ENCODE measurements around the gene SORBS1. TPM values are rescaled to one million over a fixed set of nuclear protein-coding genes. Genes with fewer than 3 reads are reported as not detected.

The SORBS1 gene
- total RNA-seq, 1 donor from 2014 or later = 221 TPM

GRCh38 chr10:95499482-95499989 lies 61.6 kb downstream of the SORBS1 start:
- TF ChIP-seq CTCF (IDR thresholded peaks at IDR 0.05; ENCODE audit: partially characterized antibody, unreplicated experiment) = no peak
- peaks cover 7% of the 10 kb centered on the region for H3K9me3 Mint-ChIP-seq (ENCODE audit: unreplicated experiment)
- no peak overlapping the region for H3K4me3 Mint-ChIP-seq (ENCODE audit: unreplicated experiment)
- DNase-seq = no peak
- H3K27me3 Mint-ChIP-seq (ENCODE audit: unreplicated experiment) = no peaks in the 10 kb centered on the region
- H3K4me1 Mint-ChIP-seq (ENCODE audit: low read depth, unreplicated experiment) = peaks cover 40% of the 10 kb centered on the region
- no peaks in the 10 kb centered on the region for H3K36me3 Mint-ChIP-seq (ENCODE audit: unreplicated experiment)
- H3K27ac Mint-ChIP-seq (ENCODE audit: unreplicated experiment) = no peak overlapping the region

GRCh38 chr10:95496951-95497350 lies 64.2 kb downstream of the SORBS1 start:
- Mint-ChIP-seq H3K4me1 (ENCODE audit: low read depth, unreplicated experiment) (peaks cover 28% of the 10 kb centered on the region), H3K9me3 (ENCODE audit: unreplicated experiment) (peaks cover 10% of the 10 kb centered on the region), H3K36me3 (ENCODE audit: unreplicated experiment) (peaks cover 4% of the 10 kb centered on the region), H3K27ac (ENCODE audit: unreplicated experiment) (no peak overlapping the region), H3K27me3 (ENCODE audit: unreplicated experiment) (no peaks in the 10 kb centered on the region), H3K4me3 (ENCODE audit: unreplicated experiment) (no peak overlapping the region)
- no peak for TF ChIP-seq CTCF (IDR thresholded peaks at IDR 0.05; ENCODE audit: partially characterized antibody, unreplicated experiment)
- DNase-seq = no peak

- no peak for DNase-seq
- Mint-ChIP-seq H3K4me1 (ENCODE audit: low read depth, unreplicated experiment) (peaks cover 24% of the 10 kb centered on the region), H3K4me3 (ENCODE audit: unreplicated experiment) (no peak overlapping the region), H3K27ac (ENCODE audit: unreplicated experiment) (no peak overlapping the region), H3K27me3 (ENCODE audit: unreplicated experiment) (no peaks in the 10 kb centered on the region), H3K9me3 (ENCODE audit: unreplicated experiment) (peaks cover 10% of the 10 kb centered on the region), H3K36me3 (ENCODE audit: unreplicated experiment) (peaks cover 4% of the 10 kb centered on the region)
- TF ChIP-seq CTCF (IDR thresholded peaks at IDR 0.05; ENCODE audit: partially characterized antibody, unreplicated experiment) = no peak
These were observed 64.8 kb downstream of the SORBS1 start for GRCh38 chr10:95496246-95496911.

GRCh38 chr10:95493862-95494261 lies 67.3 kb downstream of the SORBS1 start:
- peaks cover 2% of the 10 kb centered on the region for H3K27me3 Mint-ChIP-seq (ENCODE audit: unreplicated experiment)
- H3K9me3 Mint-ChIP-seq (ENCODE audit: unreplicated experiment) = peaks cover 13% of the 10 kb centered on the region
- peaks cover 26% of the 10 kb centered on the region for H3K4me1 Mint-ChIP-seq (ENCODE audit: low read depth, unreplicated experiment)
- no peak for TF ChIP-seq CTCF (IDR thresholded peaks at IDR 0.05; ENCODE audit: partially characterized antibody, unreplicated experiment)
- peaks cover 4% of the 10 kb centered on the region for H3K36me3 Mint-ChIP-seq (ENCODE audit: unreplicated experiment)
- no peak overlapping the region for H3K27ac Mint-ChIP-seq (ENCODE audit: unreplicated experiment)
- no peak for DNase-seq
- H3K4me3 Mint-ChIP-seq (ENCODE audit: unreplicated experiment) = no peak overlapping the region

- TF ChIP-seq CTCF (IDR thresholded peaks at IDR 0.05; ENCODE audit: partially characterized antibody, unreplicated experiment) = no peak
- Mint-ChIP-seq H3K4me1 (ENCODE audit: low read depth, unreplicated experiment) (peaks cover 14% of the 10 kb centered on the region), H3K36me3 (ENCODE audit: unreplicated experiment) (peaks cover 4% of the 10 kb centered on the region), H3K27ac (ENCODE audit: unreplicated experiment) (no peak overlapping the region), H3K4me3 (ENCODE audit: unreplicated experiment) (no peak overlapping the region), H3K27me3 (ENCODE audit: unreplicated experiment) (peaks cover 4% of the 10 kb centered on the region), H3K9me3 (ENCODE audit: unreplicated experiment) (peaks cover 6% of the 10 kb centered on the region)
- DNase-seq = no peak
These were observed 73.2 kb downstream of the SORBS1 start for GRCh38 chr10:95487994-95488393.

Measured in glutamatergic neuron (in vitro differentiated cells).